Measurements from ENCODE around the gene TBX21. TPM values are rescaled to one million over a fixed set of nuclear protein-coding genes. Genes with fewer than 3 reads are reported as not detected.

TBX21 gene
- total and polyA plus RNA-seq, 9 of the 15 experiments (the other 6 are each of a cell fraction or from before 2014, with no cell fraction given), result 0.07 TPM; not detected in 8

GRCh38 chr17:47757386-47757785 is 24.4 kb downstream of the TBX21 start:
- Histone ChIP-seq H3K4me2 (ENCODE audit: insufficient read depth, low read length) (no peak overlapping the region), H3K27ac (ENCODE audit: extremely low read depth, low read depth, low read length) (no peak overlapping the region), H3K27me3 (ENCODE audit: control insufficient read depth in 2 of 2, insufficient read depth in 2 of 2, low read length in 2 of 2) (peaks cover 8% of the 10 kb centered on the region in 2 experiments; a peak in 2 of 5 replicates), H3K36me3 (ENCODE audit: control insufficient read depth, insufficient read depth, low read length) (no peaks in the 10 kb centered on the region), H2AFZ (ENCODE audit: low read depth, low read length) (no peak overlapping the region), H4K20me1 (replicated peaks; ENCODE audit: control insufficient read depth, insufficient read depth, low read length) (no peaks in the 10 kb centered on the region), H3K4me3 (no peak overlapping the region), H3K79me2 (ENCODE audit: control insufficient read depth, insufficient read depth, low read length) (no peaks in the 10 kb centered on the region), H3K9me3 (replicated peaks; ENCODE audit: control insufficient read depth, insufficient read depth, low read depth, low read length) (no peaks in the 10 kb centered on the region; the same call in 1 of the 2 replicates), H3K9ac (ENCODE audit: insufficient read depth in 1 of 2, low read depth in 2 of 2, low read length in 2 of 2) (no peak overlapping the region), H3K4me1 (replicated peaks in 1 of 2; ENCODE audit: control insufficient read depth in 2 of 2, insufficient read depth in 2 of 2, low read length in 2 of 2) (no peaks in the 10 kb centered on the region), H3K9me1 (ENCODE audit: control insufficient read depth, insufficient read depth, low read length) (no peaks in the 10 kb centered on the region)
- FAIRE-seq (no peak), DNase-seq (ENCODE audit: extremely low read depth in 1 of 4, low spot score in 3 of 4) (no peak), ATAC-seq (no peak)
- ChIA-PET POLR2A (interaction anchor here (0.7 kb wide), 1 partner anchor 71 kb away, joined by 3 read pairs; no protein-coding TSS in a partner anchor), CTCF (ENCODE audit: low intra/inter-chr PET ratio) (no interaction called here)
- in situ Hi-C loops (cut with MboI) (no loop called here), intact Hi-C loops (cut with micrococcal nuclease) (no loop called here)
- BruUV-seq (replicated peaks), result no TSS peak
- WGBS (ENCODE audit: insufficient coverage, low coverage, missing lambda C conversion rate), result 0% methylated on average over 1 of the region's 1 CpG
- TF ChIP-seq U2AF1 (optimal IDR thresholded peaks at IDR 0.05; ENCODE audit: low read depth, low read length) (no peak), CBFB (CRISPR knock-in tag; IDR thresholded peaks at IDR 0.05) (no peak), HDAC8 (tag; IDR thresholded peaks at IDR 0.05) (no peak), THRA (IDR thresholded peaks at IDR 0.05) (no peak), BRCA1 (IDR thresholded peaks at IDR 0.05) (no peak), BRCA1 (CRISPR knock-in tag; IDR thresholded peaks at IDR 0.05) (no peak), ZNF224 (CRISPR knock-in tag; IDR thresholded peaks at IDR 0.05) (no peak), GABPA (tag; conservative IDR thresholded peaks at IDR 0.05; ENCODE audit: low read depth) (no peak), WHSC1 (IDR thresholded peaks at IDR 0.05; ENCODE audit: low read length) (no peak), ZNF324 (CRISPR knock-in tag; IDR thresholded peaks at IDR 0.05) (no peak), ZNF197 (CRISPR knock-in tag; IDR thresholded peaks at IDR 0.05; ENCODE audit: low read depth) (no peak), KLF1 (tag; IDR thresholded peaks at IDR 0.05) (no peak)
- TF ChIP-seq, protein P1, sequence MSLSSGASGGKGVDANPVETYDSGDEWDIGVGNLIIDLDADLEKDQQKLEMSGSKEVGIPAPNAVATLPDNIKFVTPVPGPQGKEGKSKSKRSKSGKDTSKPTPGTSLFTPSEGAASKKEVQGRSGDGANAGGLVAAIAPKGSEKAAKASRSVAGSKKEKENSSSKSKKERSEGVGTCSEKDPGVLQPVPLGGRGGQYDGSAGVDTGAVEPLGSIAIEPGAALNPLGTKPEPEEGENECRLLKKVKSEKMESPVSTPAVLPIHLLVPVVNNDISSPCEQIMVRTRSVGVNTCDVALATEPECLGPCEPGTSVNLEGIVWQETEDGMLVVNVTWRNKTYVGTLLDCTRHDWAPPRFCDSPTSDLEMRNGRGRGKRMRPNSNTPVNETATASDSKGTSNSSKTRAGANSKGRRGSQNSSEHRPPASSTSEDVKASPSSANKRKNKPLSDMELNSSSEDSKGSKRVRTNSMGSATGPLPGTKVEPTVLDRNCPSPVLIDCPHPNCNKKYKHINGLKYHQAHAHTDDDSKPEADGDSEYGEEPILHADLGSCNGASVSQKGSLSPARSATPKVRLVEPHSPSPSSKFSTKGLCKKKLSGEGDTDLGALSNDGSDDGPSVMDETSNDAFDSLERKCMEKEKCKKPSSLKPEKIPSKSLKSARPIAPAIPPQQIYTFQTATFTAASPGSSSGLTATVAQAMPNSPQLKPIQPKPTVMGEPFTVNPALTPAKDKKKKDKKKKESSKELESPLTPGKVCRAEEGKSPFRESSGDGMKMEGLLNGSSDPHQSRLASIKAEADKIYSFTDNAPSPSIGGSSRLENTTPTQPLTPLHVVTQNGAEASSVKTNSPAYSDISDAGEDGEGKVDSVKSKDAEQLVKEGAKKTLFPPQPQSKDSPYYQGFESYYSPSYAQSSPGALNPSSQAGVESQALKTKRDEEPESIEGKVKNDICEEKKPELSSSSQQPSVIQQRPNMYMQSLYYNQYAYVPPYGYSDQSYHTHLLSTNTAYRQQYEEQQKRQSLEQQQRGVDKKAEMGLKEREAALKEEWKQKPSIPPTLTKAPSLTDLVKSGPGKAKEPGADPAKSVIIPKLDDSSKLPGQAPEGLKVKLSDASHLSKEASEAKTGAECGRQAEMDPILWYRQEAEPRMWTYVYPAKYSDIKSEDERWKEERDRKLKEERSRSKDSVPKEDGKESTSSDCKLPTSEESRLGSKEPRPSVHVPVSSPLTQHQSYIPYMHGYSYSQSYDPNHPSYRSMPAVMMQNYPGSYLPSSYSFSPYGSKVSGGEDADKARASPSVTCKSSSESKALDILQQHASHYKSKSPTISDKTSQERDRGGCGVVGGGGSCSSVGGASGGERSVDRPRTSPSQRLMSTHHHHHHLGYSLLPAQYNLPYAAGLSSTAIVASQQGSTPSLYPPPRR (CRISPR knock-in tag; IDR thresholded peaks at IDR 0.05; ENCODE audit: borderline replicate concordance), result no peak
- TF ChIP-seq, protein P2, sequence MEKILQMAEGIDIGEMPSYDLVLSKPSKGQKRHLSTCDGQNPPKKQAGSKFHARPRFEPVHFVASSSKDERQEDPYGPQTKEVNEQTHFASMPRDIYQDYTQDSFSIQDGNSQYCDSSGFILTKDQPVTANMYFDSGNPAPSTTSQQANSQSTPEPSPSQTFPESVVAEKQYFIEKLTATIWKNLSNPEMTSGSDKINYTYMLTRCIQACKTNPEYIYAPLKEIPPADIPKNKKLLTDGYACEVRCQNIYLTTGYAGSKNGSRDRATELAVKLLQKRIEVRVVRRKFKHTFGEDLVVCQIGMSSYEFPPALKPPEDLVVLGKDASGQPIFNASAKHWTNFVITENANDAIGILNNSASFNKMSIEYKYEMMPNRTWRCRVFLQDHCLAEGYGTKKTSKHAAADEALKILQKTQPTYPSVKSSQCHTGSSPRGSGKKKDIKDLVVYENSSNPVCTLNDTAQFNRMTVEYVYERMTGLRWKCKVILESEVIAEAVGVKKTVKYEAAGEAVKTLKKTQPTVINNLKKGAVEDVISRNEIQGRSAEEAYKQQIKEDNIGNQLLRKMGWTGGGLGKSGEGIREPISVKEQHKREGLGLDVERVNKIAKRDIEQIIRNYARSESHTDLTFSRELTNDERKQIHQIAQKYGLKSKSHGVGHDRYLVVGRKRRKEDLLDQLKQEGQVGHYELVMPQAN (IDR thresholded peaks at IDR 0.05; ENCODE audit: borderline replicate concordance), result no peak

Measured in K562 (cell line).